Progenitor cell of endocrine pancreas (in vitro differentiated cells): ENCODE measurements around the gene DHRS7C. TPM values are rescaled to one million over a fixed set of nuclear protein-coding genes. Genes with fewer than 3 reads are reported as not detected.
"Not testable (repeated sequence)": the region's sequence is repeated elsewhere in the genome, so short reads cannot be mapped to it uniquely, and the experiment has no call there.

ENCODE experiments used
- DNase-seq: peaks from one replicate; pipeline ENCODE4 v3.0.0; 2021; ENCODE audit warnings: low spot score; ENCODE audit not compliant: unreplicated experiment
- H3K27ac Mint-ChIP-seq: 2 replicates; pipeline ENCODE4 v1.8.0; 2021; ENCODE audit warnings: mild to moderate bottlenecking, moderate library complexity, mixed read lengths
- H3K27me3 Mint-ChIP-seq: 2 replicates; pipeline ENCODE4 v1.8.0; 2021; ENCODE audit warnings: mixed read lengths
- H3K36me3 Mint-ChIP-seq: 2 replicates; pipeline ENCODE4 v1.8.0; 2022; ENCODE audit warnings: mixed read lengths; ENCODE audit not compliant: insufficient read depth
- H3K4me1 Mint-ChIP-seq: 2 replicates; pipeline ENCODE4 v1.8.0; 2021; ENCODE audit warnings: low read depth, mixed read lengths
- H3K4me3 Mint-ChIP-seq: 2 replicates; pipeline ENCODE4 v1.8.0; 2021; ENCODE audit warnings: low read depth, mild to moderate bottlenecking, moderate library complexity, mixed read lengths
- H3K9me3 Mint-ChIP-seq: 2 replicates; pipeline ENCODE4 v1.8.0; 2021; ENCODE audit warnings: low read depth, mixed read lengths
- CTCF ChIP-seq: fragments of 200-600 bp; sonication (generic); IDR thresholded peaks from one replicate; pipeline ENCODE4 v1.5.0; 2021; ENCODE audit warnings: antibody characterized with exemption, mild to moderate bottlenecking; ENCODE audit not compliant: unreplicated experiment
- total RNA-seq: library from RNA; stranded (reverse); gene quantifications from 2 replicates; pipeline ENCODE4 v1.2.1, GENCODE V29; 2021

Gene DHRS7C
- total RNA-seq, 1 donor from 2014 or later, result not detected

GRCh38 chr17:9788601-9789000 lies 2.8 kb downstream of the DHRS7C start:
- no peak for DNase-seq
- Mint-ChIP-seq H3K27ac (no peak overlapping the region), H3K9me3 (no peaks in the 10 kb centered on the region), H3K4me1 (no peaks in the 10 kb centered on the region), H3K4me3 (no peak overlapping the region), H3K36me3 (no peaks in the 10 kb centered on the region), H3K27me3 (peaks cover 10% of the 10 kb centered on the region)
- TF ChIP-seq CTCF, result no peak

- Mint-ChIP-seq H3K4me1 (no peaks in the 10 kb centered on the region), H3K36me3 (no peaks in the 10 kb centered on the region), H3K27ac (no peak overlapping the region), H3K4me3 (no peak overlapping the region), H3K27me3 (peaks cover 21% of the 10 kb centered on the region), H3K9me3 (no peaks in the 10 kb centered on the region)
- no peak for TF ChIP-seq CTCF
- no peak for DNase-seq
These were observed 6.8 kb downstream of the DHRS7C start for GRCh38 chr17:9784544-9784943.

- H3K36me3 Mint-ChIP-seq, DNase-seq, H3K27ac Mint-ChIP-seq, H3K4me3 Mint-ChIP-seq, H3K4me1 Mint-ChIP-seq, H3K9me3 Mint-ChIP-seq: not testable (repeated sequence)
- H3K27me3 Mint-ChIP-seq, result peaks cover 21% of the 10 kb centered on the region
These were observed 7.9 kb downstream of the DHRS7C start for GRCh38 chr17:9783465-9783864.

- DNase-seq, result no peak
- no peak overlapping the region for H3K4me3 Mint-ChIP-seq
- H3K9me3 Mint-ChIP-seq, result no peaks in the 10 kb centered on the region
- H3K4me1 Mint-ChIP-seq, result no peaks in the 10 kb centered on the region
- peaks cover 21% of the 10 kb centered on the region for H3K27me3 Mint-ChIP-seq
- H3K27ac Mint-ChIP-seq, result no peak overlapping the region
- H3K36me3 Mint-ChIP-seq, result no peaks in the 10 kb centered on the region
- TF ChIP-seq CTCF, result no peak
These were observed 8.3 kb downstream of the DHRS7C start for GRCh38 chr17:9783050-9783449.

GRCh38 chr17:9780552-9780951 lies 10.8 kb downstream of the DHRS7C start:
- DNase-seq, result no peak
- no peaks in the 10 kb centered on the region for H3K4me1 Mint-ChIP-seq
- no peak overlapping the region for H3K4me3 Mint-ChIP-seq
- TF ChIP-seq CTCF, result no peak
- H3K27me3 Mint-ChIP-seq, result peaks cover 25% of the 10 kb centered on the region
- no peaks in the 10 kb centered on the region for H3K9me3 Mint-ChIP-seq
- no peak overlapping the region for H3K27ac Mint-ChIP-seq
- H3K36me3 Mint-ChIP-seq, result no peaks in the 10 kb centered on the region

GRCh38 chr17:9776911-9777310 lies 14.5 kb downstream of the DHRS7C start:
- DNase-seq, result no peak
- Mint-ChIP-seq H3K9me3 (no peaks in the 10 kb centered on the region), H3K4me1 (no peaks in the 10 kb centered on the region), H3K36me3 (no peaks in the 10 kb centered on the region), H3K27me3 (peaks cover 14% of the 10 kb centered on the region), H3K27ac (no peak overlapping the region), H3K4me3 (no peak overlapping the region)
- no peak for TF ChIP-seq CTCF
